MM.1S (cell line): ENCODE measurements around the gene C3orf18.
"Not testable (repeated sequence)": the region's sequence is repeated elsewhere in the genome, so short reads cannot be mapped to it uniquely, and the experiment has no call there.

Experiments used
- DNase-seq: peaks from one replicate; pipeline ENCODE4 v3.0.0-alpha.2; 2015
- H2AFZ ChIP-seq: fragments of 300-600 bp; sonication (generic); 2 replicates; pipeline ENCODE4 v1.6.0; 2016; ENCODE audit warnings: antibody characterized with exemption, low read length
- H3F3A ChIP-seq: fragments of 300-600 bp; sonication (generic); 2 replicates; pipeline ENCODE4 v1.6.1; 2016; ENCODE audit warnings: mild to moderate bottlenecking, antibody characterized with exemption, low read length, moderate library complexity, mixed read lengths; ENCODE audit not compliant: insufficient read depth
- H3K27ac ChIP-seq: fragments of 300-600 bp; sonication (generic); 2 replicates; pipeline ENCODE4 v1.5.1; 2016; ENCODE audit warnings: mild to moderate bottlenecking, low read length
- H3K27me3 ChIP-seq: fragments of 300-600 bp; sonication (generic); replicated peaks from 2 replicates; pipeline ENCODE4 v1.6.0; 2016; ENCODE audit warnings: low read length; ENCODE audit not compliant: insufficient read depth
- H3K36me3 ChIP-seq: fragments of 300-600 bp; sonication (generic); replicated peaks from 2 replicates; pipeline ENCODE4 v1.6.1; 2016; ENCODE audit warnings: mild to moderate bottlenecking, low read length, mixed read lengths; ENCODE audit not compliant: insufficient read depth
- H3K4me1 ChIP-seq: fragments of 300-600 bp; sonication (generic); 2 replicates; pipeline ENCODE4 v1.6.1; 2016; ENCODE audit warnings: low read length, mixed read lengths
- H3K4me2 ChIP-seq: fragments of 300-600 bp; sonication (generic); 2 replicates; pipeline ENCODE4 v1.6.0; 2016; ENCODE audit warnings: low read depth, low read length
- H3K4me3 ChIP-seq: fragments of 300-600 bp; sonication (generic); 2 replicates; pipeline ENCODE4 v1.5.1; 2016; ENCODE audit warnings: low read length, mixed read lengths
- H3K79me2 ChIP-seq: fragments of 300-600 bp; sonication (generic); 2 replicates; pipeline ENCODE4 v1.6.1; 2016; ENCODE audit warnings: mixed run types, low read length, mixed read lengths
- H3K9ac ChIP-seq: fragments of 300-600 bp; sonication (generic); 2 replicates; pipeline ENCODE4 v1.6.1; 2016; ENCODE audit warnings: low read length, mixed read lengths
- H3K9me2 ChIP-seq: fragments of 300-600 bp; sonication (generic); replicated peaks from 2 replicates; pipeline ENCODE4 v1.6.1; 2016; ENCODE audit warnings: mild to moderate bottlenecking, low read length, mixed read lengths; ENCODE audit not compliant: insufficient read depth
- H3K9me3 ChIP-seq: fragments of 300-600 bp; sonication (generic); replicated peaks from 2 replicates; pipeline ENCODE4 v1.6.1; 2016; ENCODE audit warnings: mild to moderate bottlenecking, low read length, mixed read lengths; ENCODE audit not compliant: insufficient read depth
- H4K20me1 ChIP-seq: fragments of 300-600 bp; sonication (generic); 2 replicates; pipeline ENCODE4 v1.6.1; 2016; ENCODE audit warnings: mild to moderate bottlenecking, low read length, moderate library complexity, mixed read lengths; ENCODE audit not compliant: insufficient read depth
- CTCF ChIP-seq: fragments of 300-600 bp; sonication (generic); IDR thresholded peaks from 2 replicates; pipeline ENCODE4 v1.5.1; 2016; ENCODE audit warnings: antibody characterized with exemption, low read length, mixed read lengths
- EZH2 ChIP-seq: fragments of 300-600 bp; sonication (generic); optimal IDR thresholded peaks from 2 replicates; pipeline ENCODE3; 2017; ENCODE audit warnings: low read depth, mild to moderate bottlenecking, antibody characterized with exemption, low read length, mixed read lengths
- EZH2phosphoT487 ChIP-seq: fragments of 300-600 bp; sonication (generic); IDR thresholded peaks from 2 replicates; pipeline ENCODE4 v1.6.1; 2018; ENCODE audit warnings: antibody characterized with exemption, low read length

The C3orf18 gene

GRCh38 chr3:50515565-50516439, 51.7 kb downstream of the C3orf18 start:
- no peaks in the 10 kb centered on the region for H4K20me1 ChIP-seq
- DNase-seq: no peak
- H3K36me3 ChIP-seq: no peaks in the 10 kb centered on the region
- H3K4me2 ChIP-seq: no peak overlapping the region
- TF ChIP-seq CTCF (no peak), EZH2phosphoT487 (no peak)
- H3K9me2 ChIP-seq: no peaks in the 10 kb centered on the region
- H3K9me3 ChIP-seq: no peaks in the 10 kb centered on the region
- H3K79me2 ChIP-seq: no peaks in the 10 kb centered on the region
- H2AFZ ChIP-seq: no peak overlapping the region
- H3K27ac ChIP-seq: no peak overlapping the region
- H3K4me3 ChIP-seq: no peak overlapping the region
- peaks cover 78% of the 10 kb centered on the region for H3K27me3 ChIP-seq
- H3F3A ChIP-seq: no peaks in the 10 kb centered on the region
- H3K4me1 ChIP-seq: no peaks in the 10 kb centered on the region
- no peak overlapping the region for H3K9ac ChIP-seq

DNA sequence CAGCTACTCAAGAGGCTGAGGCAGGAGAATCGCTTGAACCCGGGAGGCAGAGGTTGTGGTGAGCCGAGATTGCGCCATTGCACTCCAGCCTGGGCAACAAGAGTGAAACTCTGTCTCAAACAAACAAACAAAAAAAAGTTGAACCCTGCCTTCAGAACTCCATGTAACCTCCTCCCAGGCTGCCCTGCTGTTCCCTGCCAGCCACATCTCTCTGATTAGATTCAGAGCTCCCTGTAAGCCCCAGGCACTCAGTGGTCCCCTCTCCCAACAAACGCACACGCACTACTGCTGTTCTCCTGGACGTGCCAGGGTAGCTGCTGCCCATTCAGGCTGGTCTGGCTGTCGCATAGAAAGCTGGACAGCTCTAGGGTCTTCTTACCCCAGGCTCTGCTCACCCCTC, 54.6 kb downstream of the C3orf18 start:
- H3K9me3 ChIP-seq, H3K27ac ChIP-seq, H3K9ac ChIP-seq, H3K79me2 ChIP-seq, H3K4me3 ChIP-seq, H3K9me2 ChIP-seq, DNase-seq, H3K4me1 ChIP-seq, H3F3A ChIP-seq, H3K4me2 ChIP-seq, H2AFZ ChIP-seq, H4K20me1 ChIP-seq, H3K36me3 ChIP-seq: not testable (repeated sequence)
- peaks cover 85% of the 10 kb centered on the region for H3K27me3 ChIP-seq

DNA sequence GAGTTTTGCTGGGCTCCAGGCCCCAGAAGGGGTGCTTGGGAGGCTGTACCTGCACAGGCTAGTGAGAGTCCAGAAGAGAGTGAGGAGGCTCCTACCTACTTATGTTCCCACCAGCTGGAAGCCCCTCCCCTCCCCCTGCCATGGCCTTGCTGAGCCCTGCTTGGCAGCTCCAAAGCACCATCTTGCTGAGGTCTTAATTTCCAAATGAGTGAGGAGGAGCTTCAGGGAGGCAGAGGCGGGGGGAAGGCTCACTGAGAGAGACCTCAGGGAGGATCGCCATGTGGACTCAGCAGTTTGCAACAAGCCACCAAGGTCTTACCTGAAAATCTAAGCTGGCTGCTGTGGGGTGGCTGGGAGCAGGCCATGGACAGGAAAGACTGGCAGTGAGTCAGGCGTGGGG, 55.4 kb downstream of the C3orf18 start:
- Histone ChIP-seq H3K9me3 (no peaks in the 10 kb centered on the region), H3K4me1 (no peaks in the 10 kb centered on the region), H3K9me2 (no peaks in the 10 kb centered on the region), H2AFZ (no peak overlapping the region), H4K20me1 (no peaks in the 10 kb centered on the region), H3K4me3 (no peak overlapping the region), H3K4me2 (no peak overlapping the region), H3K9ac (no peak overlapping the region), H3K27ac (no peak overlapping the region), H3F3A (no peaks in the 10 kb centered on the region), H3K36me3 (no peaks in the 10 kb centered on the region), H3K27me3 (peaks cover 86% of the 10 kb centered on the region), H3K79me2 (no peaks in the 10 kb centered on the region)
- no peak for DNase-seq
- TF ChIP-seq EZH2phosphoT487 (no peak), CTCF (no peak), EZH2 (no peak)

- TF ChIP-seq EZH2phosphoT487 (no peak), EZH2 (no peak), CTCF (no peak)
- H2AFZ ChIP-seq: no peak overlapping the region
- no peaks in the 10 kb centered on the region for H3K9me2 ChIP-seq
- H3K36me3 ChIP-seq: no peaks in the 10 kb centered on the region
- H3K4me1 ChIP-seq: no peaks in the 10 kb centered on the region
- DNase-seq: no peak
- no peaks in the 10 kb centered on the region for H3K9me3 ChIP-seq
- H3K4me3 ChIP-seq: no peak overlapping the region
- no peak overlapping the region for H3K27ac ChIP-seq
- no peak overlapping the region for H3K4me2 ChIP-seq
- H3F3A ChIP-seq: no peaks in the 10 kb centered on the region
- H3K27me3 ChIP-seq: peaks cover 88% of the 10 kb centered on the region
- H4K20me1 ChIP-seq: no peaks in the 10 kb centered on the region
- H3K79me2 ChIP-seq: no peaks in the 10 kb centered on the region
- H3K9ac ChIP-seq: no peak overlapping the region
Measured at GRCh38 chr3:50510325-50510724, 57.2 kb downstream of the C3orf18 start.
